ENCODE data around the gene CSF3.

Gene CSF3

GRCh38 chr17:40015005-40015997 is at the start of gene CSF3:
Gene CSF3, plus strand, starts transcription at chr17:40015440. Its CDS starts 35 bp downstream, at chr17:40015475.
- no peak for FAIRE-seq

GRCh38 chr17:39966771-39967170 is 48.5 kb upstream of the CSF3 start:
- DNase-seq (ENCODE audit: insufficient read length, low spot score): no peak
- no peak for FAIRE-seq

More at GRCh38 chr17:40015005-40015997, at the start of gene CSF3:
- DNase-seq (ENCODE audit: insufficient read length, low spot score): no peak

GRCh38 chr17:39968761-39969160 is 46.5 kb upstream of the CSF3 start:
- FAIRE-seq (no peak), DNase-seq (ENCODE audit: insufficient read length, low spot score) (no peak)

- DNase-seq (ENCODE audit: insufficient read length, low spot score): no peak
- FAIRE-seq: no peak
Measured at GRCh38 chr17:39969375-39969774, 45.9 kb upstream of the CSF3 start.

- no peak for DNase-seq (ENCODE audit: insufficient read length, low spot score)
- no peak for FAIRE-seq
Measured at GRCh38 chr17:39970157-39970692, 45.0 kb upstream of the CSF3 start.

GRCh38 chr17:39971076-39971603 is 44.1 kb upstream of the CSF3 start:
- DNase-seq (ENCODE audit: insufficient read length, low spot score) (no peak), FAIRE-seq (no peak)

GRCh38 chr17:39972271-39972670 is 43.0 kb upstream of the CSF3 start:
- no peak for DNase-seq (ENCODE audit: insufficient read length, low spot score)
- FAIRE-seq: no peak

- no peak for DNase-seq (ENCODE audit: insufficient read length, low spot score)
- FAIRE-seq: peak; percentile 9
Measured at GRCh38 chr17:39973496-39973895, 41.7 kb upstream of the CSF3 start.

- DNase-seq (ENCODE audit: insufficient read length, low spot score) (no peak), FAIRE-seq (no peak)
Measured at GRCh38 chr17:39974433-39974832, 40.8 kb upstream of the CSF3 start.

GRCh38 chr17:39975801-39976200 is 39.4 kb upstream of the CSF3 start:
- FAIRE-seq: no peak
- DNase-seq (ENCODE audit: insufficient read length, low spot score): no peak

GRCh38 chr17:39979016-39979670 is 36.1 kb upstream of the CSF3 start:
- FAIRE-seq: no peak
- DNase-seq (ENCODE audit: insufficient read length, low spot score): peak; percentile 50

- DNase-seq (ENCODE audit: insufficient read length, low spot score) (peak; percentile 52), FAIRE-seq (peak; percentile 36)
Measured at GRCh38 chr17:39979893-39980350, 35.3 kb upstream of the CSF3 start.

- DNase-seq (ENCODE audit: insufficient read length, low spot score) (peak; percentile 99), FAIRE-seq (peak; percentile 83)
Measured at GRCh38 chr17:39980351-39981206, 34.7 kb upstream of the CSF3 start, which contains the start of gene PSMD3. Gene PSMD3, plus strand, starts transcription at chr17:39980807. Its CDS starts 164 bp downstream, at chr17:39980971.

GRCh38 chr17:39981207-39981741 is 34.0 kb upstream of the CSF3 start:
- no peak for DNase-seq (ENCODE audit: insufficient read length, low spot score)

GRCh38 chr17:39981766-39982375 is 33.4 kb upstream of the CSF3 start:
- DNase-seq (ENCODE audit: insufficient read length, low spot score) (no peak), FAIRE-seq (no peak)

More at GRCh38 chr17:39981207-39981741, 34.0 kb upstream of the CSF3 start:
- FAIRE-seq: no peak

- DNase-seq (ENCODE audit: insufficient read length, low spot score) (no peak), FAIRE-seq (no peak)
Measured at GRCh38 chr17:39988206-39988810, 26.9 kb upstream of the CSF3 start.

- FAIRE-seq (no peak), DNase-seq (ENCODE audit: insufficient read length, low spot score) (no peak)
Measured at GRCh38 chr17:39994448-39994847, 20.8 kb upstream of the CSF3 start.

GRCh38 chr17:39995438-39995837 is 19.8 kb upstream of the CSF3 start:
- DNase-seq (ENCODE audit: insufficient read length, low spot score): no peak
- FAIRE-seq: peak; percentile 59

- DNase-seq (ENCODE audit: insufficient read length, low spot score): no peak
- no peak for FAIRE-seq
Measured at GRCh38 chr17:39996162-39996561, 19.1 kb upstream of the CSF3 start.

All from HTR-8/SVneo (cell line).